ENCODE results near the gene NOL7. TPM values are rescaled to one million over a fixed set of nuclear protein-coding genes. Genes with fewer than 3 reads are reported as not detected.
A peak's percentile ranks its signal among the peaks of the same experiment; 100 is the strongest.

NOL7 gene
- total RNA-seq, 1 donor from 2014 or later, result 53.8 TPM

GRCh38 chr6:13653296-13653695 is 38.2 kb downstream of the NOL7 start:
- H3K27me3 Mint-ChIP-seq, result no peaks in the 10 kb centered on the region
- H3K27ac Mint-ChIP-seq, result no peak overlapping the region
- H3K4me3 Mint-ChIP-seq, result no peak overlapping the region
- H3K4me1 Mint-ChIP-seq (ENCODE audit: unreplicated experiment), result peaks cover 8% of the 10 kb centered on the region
- no peak for TF ChIP-seq CTCF (conservative IDR thresholded peaks at IDR 0.05)
- no peaks in the 10 kb centered on the region for H3K9me3 Mint-ChIP-seq
- DNase-seq (ENCODE audit: extremely low spot score, unreplicated experiment), result no peak
- peaks cover 19% of the 10 kb centered on the region for H3K36me3 Mint-ChIP-seq

GRCh38 chr6:13654496-13654895 is 39.4 kb downstream of the NOL7 start:
- Mint-ChIP-seq H3K4me3 (no peak overlapping the region), H3K36me3 (peaks cover 12% of the 10 kb centered on the region), H3K4me1 (ENCODE audit: unreplicated experiment) (peaks cover 2% of the 10 kb centered on the region), H3K27me3 (no peaks in the 10 kb centered on the region), H3K27ac (no peak overlapping the region), H3K9me3 (no peaks in the 10 kb centered on the region)
- no peak for TF ChIP-seq CTCF (conservative IDR thresholded peaks at IDR 0.05)
- DNase-seq (ENCODE audit: extremely low spot score, unreplicated experiment), result no peak

- Mint-ChIP-seq H3K4me3 (no peak overlapping the region), H3K36me3 (peaks cover 10% of the 10 kb centered on the region), H3K27me3 (no peaks in the 10 kb centered on the region)
These were observed 40.6 kb downstream of the NOL7 start for GRCh38 chr6:13655700-13656099.

GRCh38 chr6:13660273-13660672 is 45.1 kb downstream of the NOL7 start:
- Mint-ChIP-seq H3K27ac (peak overlapping the region; percentile 22), H3K27me3 (no peaks in the 10 kb centered on the region), H3K4me3 (no peak overlapping the region), H3K9me3 (no peaks in the 10 kb centered on the region), H3K36me3 (peaks cover 3% of the 10 kb centered on the region), H3K4me1 (ENCODE audit: unreplicated experiment) (peaks cover 5% of the 10 kb centered on the region)
- TF ChIP-seq CTCF (conservative IDR thresholded peaks at IDR 0.05), result no peak
- DNase-seq (ENCODE audit: extremely low spot score, unreplicated experiment), result no peak

More at GRCh38 chr6:13655700-13656099, 40.6 kb downstream of the NOL7 start:
- Mint-ChIP-seq H3K4me1 (ENCODE audit: unreplicated experiment) (no peaks in the 10 kb centered on the region), H3K9me3 (no peaks in the 10 kb centered on the region), H3K27ac (no peak overlapping the region)
- TF ChIP-seq CTCF (conservative IDR thresholded peaks at IDR 0.05), result no peak
- DNase-seq (ENCODE audit: extremely low spot score, unreplicated experiment), result no peak

GRCh38 chr6:13660893-13661292 is 45.8 kb downstream of the NOL7 start:
- H3K4me3 Mint-ChIP-seq, result no peak overlapping the region
- no peaks in the 10 kb centered on the region for H3K27me3 Mint-ChIP-seq
- no peak for TF ChIP-seq CTCF (conservative IDR thresholded peaks at IDR 0.05)
- no peak overlapping the region for H3K27ac Mint-ChIP-seq
- H3K4me1 Mint-ChIP-seq (ENCODE audit: unreplicated experiment), result peaks cover 9% of the 10 kb centered on the region
- no peaks in the 10 kb centered on the region for H3K9me3 Mint-ChIP-seq
- peaks cover 5% of the 10 kb centered on the region for H3K36me3 Mint-ChIP-seq
- DNase-seq (ENCODE audit: extremely low spot score, unreplicated experiment), result no peak

GRCh38 chr6:13661647-13662046 is 46.5 kb downstream of the NOL7 start:
- no peaks in the 10 kb centered on the region for H3K27me3 Mint-ChIP-seq
- peaks cover 7% of the 10 kb centered on the region for H3K36me3 Mint-ChIP-seq
- no peak for TF ChIP-seq CTCF (conservative IDR thresholded peaks at IDR 0.05)
- no peak for DNase-seq (ENCODE audit: extremely low spot score, unreplicated experiment)
- no peaks in the 10 kb centered on the region for H3K9me3 Mint-ChIP-seq
- no peak overlapping the region for H3K4me3 Mint-ChIP-seq
- no peak overlapping the region for H3K27ac Mint-ChIP-seq
- peaks cover 13% of the 10 kb centered on the region for H3K4me1 Mint-ChIP-seq (ENCODE audit: unreplicated experiment)

Data from type B pancreatic cell (in vitro differentiated cells).